Measurements from ENCODE around the gene NUP43.

- TF ChIP-seq CTCF (IDR thresholded peaks at IDR 0.05) (no peak), POLR2A (IDR thresholded peaks at IDR 0.05) (no peak)
These were observed 30.0 kb downstream of the NUP43 start for GRCh38 chr6:149716181-149716963.
